B cell (primary cell): ENCODE measurements around the gene TXNDC15.

Experiments
- CTCF ChIP-seq: fragments of 200-600 bp; IDR thresholded peaks from one replicate; pipeline ENCODE4 v1.8.0; 2022; ENCODE audit warnings: antibody characterized with exemption, mild to moderate bottlenecking
- EZH2 ChIP-seq: IDR thresholded peaks from 2 replicates; pipeline ENCODE4 v1.6.1; 2012; ENCODE audit warnings: borderline replicate concordance, low read depth, mild to moderate bottlenecking, moderate library complexity, low read length; ENCODE audit not compliant: insufficient read depth, poor library complexity, severe bottlenecking

GRCh38 chr5:134939500-134939899 is 65.3 kb downstream of the TXNDC15 start:
- TF ChIP-seq CTCF (no peak), EZH2 (no peak)
